Measurements from ENCODE around the gene NEU3.
"Not testable (repeated sequence)": the region's sequence is repeated elsewhere in the genome, so short reads cannot be mapped to it uniquely, and the experiment has no call there.

NEU3 gene

DNA sequence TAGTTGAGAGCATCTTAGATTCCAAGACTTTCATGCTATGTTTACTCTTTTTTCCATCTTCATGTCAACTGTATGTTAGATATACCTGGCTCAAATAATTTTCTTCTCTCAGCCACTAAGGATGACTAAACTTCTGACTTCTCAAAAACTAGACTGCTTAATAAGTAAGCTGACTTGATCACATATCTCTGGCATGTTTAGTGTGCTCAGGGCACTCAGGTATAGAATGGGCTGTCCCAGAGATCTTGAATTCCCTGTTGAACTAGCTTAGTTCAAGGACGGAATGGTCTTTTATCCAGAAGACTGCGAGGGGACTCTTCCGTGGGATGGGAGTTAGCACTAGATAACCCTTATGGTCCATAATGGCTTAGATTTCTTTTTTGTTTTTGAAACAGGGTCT is 13.0 kb downstream of the NEU3 start:
- no peak overlapping the region for H3K4me3 ChIP-seq (replicated peaks; ENCODE audit: low read depth, low read length)
- TF ChIP-seq, protein P1, sequence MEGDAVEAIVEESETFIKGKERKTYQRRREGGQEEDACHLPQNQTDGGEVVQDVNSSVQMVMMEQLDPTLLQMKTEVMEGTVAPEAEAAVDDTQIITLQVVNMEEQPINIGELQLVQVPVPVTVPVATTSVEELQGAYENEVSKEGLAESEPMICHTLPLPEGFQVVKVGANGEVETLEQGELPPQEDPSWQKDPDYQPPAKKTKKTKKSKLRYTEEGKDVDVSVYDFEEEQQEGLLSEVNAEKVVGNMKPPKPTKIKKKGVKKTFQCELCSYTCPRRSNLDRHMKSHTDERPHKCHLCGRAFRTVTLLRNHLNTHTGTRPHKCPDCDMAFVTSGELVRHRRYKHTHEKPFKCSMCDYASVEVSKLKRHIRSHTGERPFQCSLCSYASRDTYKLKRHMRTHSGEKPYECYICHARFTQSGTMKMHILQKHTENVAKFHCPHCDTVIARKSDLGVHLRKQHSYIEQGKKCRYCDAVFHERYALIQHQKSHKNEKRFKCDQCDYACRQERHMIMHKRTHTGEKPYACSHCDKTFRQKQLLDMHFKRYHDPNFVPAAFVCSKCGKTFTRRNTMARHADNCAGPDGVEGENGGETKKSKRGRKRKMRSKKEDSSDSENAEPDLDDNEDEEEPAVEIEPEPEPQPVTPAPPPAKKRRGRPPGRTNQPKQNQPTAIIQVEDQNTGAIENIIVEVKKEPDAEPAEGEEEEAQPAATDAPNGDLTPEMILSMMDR (IDR thresholded peaks at IDR 0.05; ENCODE audit: low read length, missing control alignments): no peak
- no peak for DNase-seq (ENCODE audit: low read depth)

GRCh38 chr11:75002516-75002915 is 13.8 kb downstream of the NEU3 start:
- TF ChIP-seq, protein P1 (IDR thresholded peaks at IDR 0.05; ENCODE audit: low read length, missing control alignments): no peak
- no peak overlapping the region for H3K4me3 ChIP-seq (replicated peaks; ENCODE audit: low read depth, low read length)
- DNase-seq (ENCODE audit: low read depth): no peak

DNA sequence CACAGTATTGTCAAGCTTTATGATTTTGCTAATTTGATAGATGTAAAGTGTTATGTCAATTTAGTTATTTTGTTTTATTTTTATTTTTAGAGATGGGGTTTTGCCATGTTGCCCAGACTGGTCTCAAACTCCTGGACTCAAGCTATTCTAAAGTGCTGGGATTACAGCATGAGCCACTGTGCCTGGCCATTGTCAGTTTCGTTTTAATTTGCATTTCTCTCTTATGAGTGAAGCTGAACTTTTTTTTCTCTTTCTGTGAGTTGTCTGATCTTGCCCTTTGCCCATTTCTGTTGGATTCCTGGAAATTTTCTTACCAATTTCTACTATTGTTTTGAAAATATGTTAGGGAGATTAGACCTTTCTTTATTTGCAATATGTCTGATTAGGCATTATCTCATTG is 15.5 kb downstream of the NEU3 start:
- DNase-seq (ENCODE audit: low read depth): no peak
- TF ChIP-seq, protein P1 (IDR thresholded peaks at IDR 0.05; ENCODE audit: low read length, missing control alignments): no peak
- no peak overlapping the region for H3K4me3 ChIP-seq (replicated peaks; ENCODE audit: low read depth, low read length)

GRCh38 chr11:75011357-75011756 is 22.6 kb downstream of the NEU3 start:
- DNase-seq (ENCODE audit: low read depth): no peak
- no peak overlapping the region for H3K4me3 ChIP-seq (replicated peaks; ENCODE audit: low read depth, low read length)
- TF ChIP-seq, protein P1 (IDR thresholded peaks at IDR 0.05; ENCODE audit: low read length, missing control alignments): no peak

GRCh38 chr11:75011872-75012271 is 23.1 kb downstream of the NEU3 start:
- TF ChIP-seq, protein P1 (IDR thresholded peaks at IDR 0.05; ENCODE audit: low read length, missing control alignments): no peak
- DNase-seq (ENCODE audit: low read depth): no peak
- H3K4me3 ChIP-seq (replicated peaks; ENCODE audit: low read depth, low read length): no peak overlapping the region

GRCh38 chr11:75013051-75013450 is 24.3 kb downstream of the NEU3 start:
- no peak overlapping the region for H3K4me3 ChIP-seq (replicated peaks; ENCODE audit: low read depth, low read length)
- no peak for DNase-seq (ENCODE audit: low read depth)
- TF ChIP-seq, protein P1 (IDR thresholded peaks at IDR 0.05; ENCODE audit: low read length, missing control alignments): no peak

DNA sequence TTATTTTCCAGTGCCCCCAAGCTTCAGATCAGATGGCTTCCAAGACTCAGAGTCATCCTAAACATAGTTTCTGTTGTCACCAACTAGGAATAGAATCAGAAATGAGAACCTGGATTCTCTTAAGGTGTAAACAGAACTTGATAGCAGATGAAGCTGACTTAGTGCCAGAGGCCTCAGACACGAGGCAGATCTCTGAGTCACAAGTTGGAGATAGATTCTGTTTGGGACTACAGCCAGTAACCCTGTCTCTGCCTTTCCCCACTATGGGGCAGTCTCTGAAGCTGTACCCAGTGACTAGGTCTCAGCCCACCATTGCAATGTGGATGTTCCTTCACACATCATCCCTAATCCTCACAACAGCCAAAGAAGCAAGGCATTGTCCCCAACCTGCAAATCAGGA is 25.4 kb downstream of the NEU3 start:
- no peak overlapping the region for H3K4me3 ChIP-seq (replicated peaks; ENCODE audit: low read depth, low read length)
- DNase-seq (ENCODE audit: low read depth): peak; percentile 75
- TF ChIP-seq, protein P1 (IDR thresholded peaks at IDR 0.05; ENCODE audit: low read length, missing control alignments): peak; percentile 38

DNA sequence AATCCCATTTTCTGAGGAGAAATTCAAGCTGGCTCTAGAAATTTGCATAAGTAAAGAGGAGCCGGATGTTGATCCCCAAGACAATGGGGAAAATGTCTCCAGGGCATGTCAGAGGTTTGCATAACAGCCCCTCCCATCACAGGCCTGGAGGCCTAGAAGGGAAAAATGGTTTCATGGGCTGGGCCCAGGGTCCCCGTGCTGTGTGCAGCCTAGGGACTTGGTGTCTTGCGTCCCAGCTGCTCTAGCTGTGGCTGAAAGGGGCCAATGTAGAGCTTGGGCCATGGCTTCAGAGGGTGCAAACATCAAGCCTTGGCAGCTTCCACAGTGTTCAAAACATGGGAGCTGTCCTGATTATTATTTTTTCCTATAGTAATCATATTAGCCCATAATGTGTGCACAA is 30.5 kb downstream of the NEU3 start:
- DNase-seq (ENCODE audit: low read depth); H3K4me3 ChIP-seq (replicated peaks; ENCODE audit: low read depth, low read length): not testable (repeated sequence)

GRCh38 chr11:75020328-75020727 is 31.6 kb downstream of the NEU3 start:
- H3K4me3 ChIP-seq (replicated peaks; ENCODE audit: low read depth, low read length): not testable (repeated sequence)

More at GRCh38 chr11:75020328-75020727, 31.6 kb downstream of the NEU3 start:
- DNase-seq (ENCODE audit: low read depth): not testable (repeated sequence)
